Smooth muscle cell of bladder (primary cell): ENCODE results near the gene NOP58. TPM values are rescaled to one million over a fixed set of nuclear protein-coding genes. Genes with fewer than 3 reads are reported as not detected.

ENCODE experiments used
- total RNA-seq: library from RNA; depleted of rRNA; stranded (reverse); fragments of >200 nt; gene quantifications from 2 replicates; pipeline ENCODE4 v1.2.3, GENCODE V29; 2014

Gene NOP58
- 34.4 and 41.9 TPM in 2 replicates for total RNA-seq

GRCh38 chr2:202265467-202266277 is at the start of gene NOP58:
Gene NOP58 (plus strand): TSS chr2:202265763. CDS start chr2:202265942, 179 bp downstream.

GRCh38 chr2:202238234-202239197 is 27.0 kb upstream of the NOP58 start, which contains the start of gene SUMO1:
Gene SUMO1 (minus strand): TSS chr2:202238597. CDS start chr2:202238451, 146 bp downstream.

Other genes starting within 250 kb of the NOP58 start
- gene FZD7, start 231.9 kb upstream of the NOP58 start, total RNA-seq = 68.4 and 109 TPM in 2 replicates
- gene KIAA2012, start 192.5 kb upstream of the NOP58 start, total RNA-seq = under 0.01 and 0.28 TPM in 2 replicates
- 115 and 120 TPM in 2 replicates for gene SUMO1, start 27.2 kb upstream of the NOP58 start, total RNA-seq
- gene BMPR2, start 110.6 kb downstream of the NOP58 start, total RNA-seq = 11.4 and 15.0 TPM in 2 replicates